HG02943 (cell line): Measurements from ENCODE around the gene CELF1.
A peak's percentile ranks its signal among the peaks of the same experiment; 100 is the strongest.
"Not testable (repeated sequence)": the region's sequence is repeated elsewhere in the genome, so short reads cannot be mapped to it uniquely, and the experiment has no call there.

Experiments
- ATAC-seq: cut with Tn5 transposase; IDR thresholded peaks from one replicate; pipeline ENCODE4 v1.9.1; 2021; ENCODE audit warnings: mild to moderate bottlenecking, low read depth, moderate library complexity; ENCODE audit not compliant: unreplicated experiment

CELF1 gene

DNA sequence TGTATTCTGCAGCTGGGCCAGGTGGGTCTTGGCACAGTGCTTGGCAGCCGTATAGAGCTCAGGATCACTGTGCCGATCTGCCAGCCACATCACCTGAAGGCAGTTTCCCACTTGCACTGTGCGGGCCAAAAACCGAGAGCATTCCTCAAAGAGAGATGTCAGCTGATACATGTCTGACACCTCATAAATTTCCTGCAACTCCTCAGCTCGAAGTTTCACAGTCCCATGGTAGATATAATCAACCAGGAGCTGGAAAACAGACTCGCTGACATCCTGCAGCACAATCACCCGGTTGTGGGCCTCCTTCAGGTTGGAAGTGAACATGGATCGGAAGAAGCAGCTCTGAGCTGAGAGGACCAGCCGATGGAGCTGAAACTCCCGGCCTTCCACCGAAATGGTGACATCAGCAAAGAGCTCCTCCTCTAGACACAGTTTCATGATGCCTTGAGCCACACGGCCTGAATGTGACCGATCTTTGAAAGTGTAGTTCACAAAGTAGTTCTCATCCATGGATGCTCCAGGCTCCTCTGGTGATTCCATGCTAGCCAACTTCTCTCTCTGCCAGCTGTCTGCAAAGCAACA lies 24.6 kb upstream of the CELF1 start:
- no peak for ATAC-seq

DNA sequence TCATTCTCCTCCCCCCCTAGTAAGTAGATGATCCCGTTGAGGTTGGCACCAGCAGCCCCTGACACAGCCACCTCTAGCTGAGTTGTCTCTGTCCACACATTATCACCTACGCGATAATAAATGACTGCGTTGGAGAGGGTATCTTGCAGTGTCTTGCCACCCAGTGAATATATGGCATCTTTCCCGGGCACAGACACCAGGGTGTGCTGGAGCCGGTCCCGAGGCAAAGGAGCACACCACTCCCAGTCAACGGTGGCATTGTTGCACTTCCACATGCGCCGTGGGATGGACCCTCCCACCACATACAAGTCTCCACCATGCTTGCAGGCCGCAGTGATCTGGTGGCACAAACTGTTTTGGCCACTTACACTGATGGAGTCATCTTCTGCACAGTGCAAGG lies 20.4 kb upstream of the CELF1 start:
- no peak for ATAC-seq

DNA sequence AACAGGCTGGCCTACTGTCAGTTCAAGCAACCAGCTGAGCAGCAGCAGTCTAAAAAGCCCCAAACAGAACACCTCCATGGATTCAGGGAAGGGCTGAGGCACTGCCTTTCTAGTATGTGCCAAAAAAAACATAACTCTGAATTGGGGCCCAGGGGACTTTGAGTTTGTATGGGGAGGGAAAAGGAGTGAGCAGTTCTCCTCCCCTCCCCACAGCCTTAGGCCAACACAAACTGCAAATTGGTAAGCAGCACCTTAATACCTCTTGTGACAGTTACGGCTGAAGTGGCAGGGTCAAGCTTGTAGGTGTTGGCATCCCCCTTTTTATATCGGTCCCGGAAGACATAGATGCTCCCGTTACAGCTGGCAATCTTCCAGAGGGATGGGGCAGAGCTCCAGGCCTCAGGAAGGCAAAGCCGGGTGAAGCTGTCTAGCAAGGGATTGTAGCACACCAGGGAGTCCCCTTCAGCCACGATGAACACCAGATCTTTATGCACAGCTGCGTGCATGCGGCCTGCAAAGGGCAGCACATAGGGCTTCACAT lies 19.9 kb upstream of the CELF1 start:
- ATAC-seq = no peak

DNA sequence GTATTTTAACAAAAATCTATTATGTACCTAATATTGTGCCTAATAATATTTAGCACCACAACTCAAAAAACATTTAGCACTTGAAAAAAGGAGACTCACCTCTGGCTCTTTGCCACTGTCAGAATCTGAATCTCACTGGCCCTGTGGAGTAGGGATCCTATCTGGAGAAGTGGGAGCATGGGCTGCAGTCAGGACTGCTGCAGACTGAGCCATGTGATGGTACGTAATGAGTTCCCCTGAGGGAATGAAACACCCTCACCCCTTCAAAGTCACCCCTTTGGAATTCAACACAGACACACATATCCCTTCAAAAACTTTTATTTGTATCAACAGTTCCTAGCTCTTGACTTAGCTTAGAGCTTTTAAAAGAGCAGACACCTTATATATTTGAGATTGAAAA lies 19.0 kb upstream of the CELF1 start:
- ATAC-seq = no peak

DNA sequence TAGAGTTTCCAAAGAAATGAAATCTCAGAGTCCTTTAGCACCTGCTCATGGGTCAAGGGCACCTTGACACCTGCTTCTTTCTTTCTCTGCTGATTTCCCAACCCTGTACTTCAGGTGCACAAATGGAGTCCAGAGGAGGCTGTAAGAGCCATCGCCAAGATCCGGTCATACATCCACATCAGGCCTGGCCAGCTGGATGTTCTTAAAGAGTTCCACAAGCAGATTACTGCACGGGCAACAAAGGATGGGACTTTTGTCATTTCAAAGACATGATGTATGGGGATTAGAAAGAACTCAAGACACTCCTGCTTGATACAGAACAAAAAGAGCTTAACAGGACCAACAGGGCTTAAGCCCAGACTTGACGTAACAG lies 18.4 kb upstream of the CELF1 start:
- ATAC-seq = no peak

DNA sequence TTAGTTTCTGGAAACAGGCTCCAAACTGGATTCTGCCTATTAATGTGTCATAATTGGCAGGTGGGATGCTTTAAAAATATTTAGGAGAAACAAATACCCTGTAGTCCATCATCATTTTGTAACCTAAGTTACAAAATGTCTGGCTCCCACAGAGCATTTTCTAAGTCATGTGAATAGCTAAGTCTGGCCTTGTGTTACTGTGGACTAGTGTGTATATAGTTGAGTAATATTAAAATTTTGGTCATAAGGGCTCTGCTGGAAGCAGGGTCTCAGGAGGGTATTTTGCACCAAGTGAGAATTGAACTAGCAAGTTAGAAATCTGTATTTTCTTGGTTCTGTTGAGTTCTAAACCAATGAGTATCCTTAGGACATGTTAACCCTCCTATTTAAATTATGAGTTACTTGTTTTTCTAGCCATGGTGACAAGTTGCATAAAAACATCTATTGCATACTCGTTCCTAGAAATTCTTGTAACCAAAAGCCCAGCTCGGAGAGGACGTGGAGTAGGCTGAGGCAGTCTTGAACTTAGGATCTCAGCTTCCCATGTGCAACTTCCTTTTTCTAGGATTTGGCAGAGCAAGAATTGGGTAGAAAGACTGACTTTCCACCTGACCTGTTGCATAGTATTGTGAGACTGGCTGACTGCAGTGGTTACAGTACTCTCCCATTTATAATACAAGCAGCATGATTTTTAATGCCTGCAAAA lies 17.9 kb upstream of the CELF1 start:
- ATAC-seq = no peak

DNA sequence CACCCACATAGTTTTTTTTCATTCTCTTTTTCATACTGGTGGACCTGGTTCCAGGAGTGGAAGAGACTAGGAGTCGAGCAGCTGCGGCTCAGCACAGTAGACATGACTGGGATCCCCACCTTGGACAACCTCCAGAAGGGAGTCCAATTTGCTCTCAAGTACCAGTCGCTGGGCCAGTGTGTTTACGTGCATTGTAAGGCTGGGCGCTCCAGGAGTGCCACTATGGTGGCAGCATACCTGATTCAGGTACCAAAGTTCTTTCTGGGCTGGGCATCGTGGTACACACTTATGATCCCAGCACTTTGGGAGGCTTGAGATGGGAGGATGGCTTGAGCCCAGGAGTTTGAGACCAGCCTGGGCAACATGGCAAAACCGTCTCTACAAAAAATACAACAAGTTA lies 16.7 kb upstream of the CELF1 start:
- ATAC-seq = no peak

DNA sequence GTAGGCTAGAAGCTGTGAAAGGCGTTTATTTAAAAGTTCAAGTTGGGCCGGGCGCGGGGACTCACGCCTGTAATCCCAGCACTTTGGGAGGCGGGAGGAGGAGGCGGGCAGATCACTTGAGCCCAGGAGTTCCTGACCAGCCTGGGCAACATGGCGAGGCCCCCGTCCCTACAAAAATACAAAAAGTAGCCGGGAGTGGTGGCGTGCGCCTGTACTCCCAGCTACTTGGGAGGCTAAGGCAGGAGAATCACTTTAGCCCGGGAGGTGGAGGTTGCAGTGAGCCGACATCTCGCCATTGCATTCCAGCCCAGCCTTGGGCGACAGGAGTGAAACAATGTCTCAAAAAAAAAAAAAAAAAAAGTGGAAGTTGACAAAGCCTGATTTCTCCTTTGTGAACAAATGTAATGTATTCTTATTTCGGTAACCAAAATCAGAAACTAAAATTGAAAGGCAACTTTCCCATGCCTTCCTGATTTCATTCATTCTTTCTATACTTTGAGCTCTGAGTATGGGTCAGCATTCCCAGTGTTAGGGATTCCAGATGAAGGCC lies 13.3 kb upstream of the CELF1 start:
- no peak for ATAC-seq

DNA sequence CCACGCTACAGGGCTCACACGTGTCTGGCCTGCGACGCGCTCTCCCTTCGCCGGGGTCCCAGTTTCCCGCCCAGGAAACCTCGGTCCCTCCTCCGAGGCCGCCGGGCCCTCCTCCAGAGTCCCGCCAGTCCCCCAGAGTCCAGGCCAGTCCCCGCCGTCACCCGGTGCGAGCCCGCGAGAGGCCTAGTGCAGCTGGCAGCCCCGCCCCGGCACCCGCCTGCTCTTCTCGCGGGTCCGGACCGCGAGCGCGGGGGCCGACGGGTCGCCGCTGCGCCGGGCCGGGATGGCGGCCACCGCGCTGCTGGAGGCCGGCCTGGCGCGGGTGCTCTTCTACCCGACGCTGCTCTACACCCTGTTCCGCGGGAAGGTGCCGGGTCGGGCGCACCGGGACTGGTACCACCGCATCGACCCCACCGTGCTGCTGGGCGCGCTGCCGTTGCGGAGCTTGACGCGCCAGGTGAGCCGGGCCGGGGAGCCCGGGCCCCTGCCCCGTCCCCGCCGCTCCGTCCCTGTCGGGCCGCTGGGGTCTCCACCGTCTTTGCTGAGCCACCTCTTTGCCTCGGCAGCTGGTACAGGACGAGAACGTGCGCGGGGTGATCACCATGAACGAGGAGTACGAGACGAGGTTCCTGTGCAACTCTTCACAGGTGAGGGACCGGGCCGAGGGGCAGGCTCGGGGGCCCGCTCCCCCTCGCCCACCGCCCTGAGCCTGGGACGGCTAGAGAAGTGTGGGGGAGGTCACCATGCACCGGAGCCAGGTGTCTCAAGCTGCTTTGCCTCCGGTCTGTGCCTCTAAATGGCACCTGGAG lies 12.6 kb upstream of the CELF1 start, which contains the start of gene PTPMT1:
Gene PTPMT1, plus strand, starts transcription at position 260 of the 809 bp plus-strand sequence. Its CDS starts 24 bp downstream, at position 284.
- peak; percentile 80 for ATAC-seq

DNA sequence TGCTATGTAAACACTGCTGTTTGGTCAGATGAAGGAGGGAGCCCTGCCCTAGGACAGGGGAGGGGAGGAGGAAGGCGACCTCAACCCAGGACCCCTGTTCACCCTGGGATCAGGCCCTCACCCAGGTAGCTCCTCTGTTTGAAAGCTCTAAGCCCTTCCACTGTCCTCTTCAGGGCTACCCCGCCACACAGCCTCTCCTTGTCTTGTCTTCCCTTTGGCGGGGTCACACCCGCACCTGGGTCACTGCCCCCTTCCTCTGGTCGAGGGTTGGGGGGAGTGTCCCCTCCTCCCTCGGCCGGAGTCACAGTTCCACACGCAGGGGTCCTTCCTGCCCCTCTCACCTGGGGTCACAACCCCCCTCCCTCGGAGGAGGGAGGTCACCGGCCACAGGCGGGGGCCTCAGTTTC lies 12.0 kb upstream of the CELF1 start:
- no peak for ATAC-seq

DNA sequence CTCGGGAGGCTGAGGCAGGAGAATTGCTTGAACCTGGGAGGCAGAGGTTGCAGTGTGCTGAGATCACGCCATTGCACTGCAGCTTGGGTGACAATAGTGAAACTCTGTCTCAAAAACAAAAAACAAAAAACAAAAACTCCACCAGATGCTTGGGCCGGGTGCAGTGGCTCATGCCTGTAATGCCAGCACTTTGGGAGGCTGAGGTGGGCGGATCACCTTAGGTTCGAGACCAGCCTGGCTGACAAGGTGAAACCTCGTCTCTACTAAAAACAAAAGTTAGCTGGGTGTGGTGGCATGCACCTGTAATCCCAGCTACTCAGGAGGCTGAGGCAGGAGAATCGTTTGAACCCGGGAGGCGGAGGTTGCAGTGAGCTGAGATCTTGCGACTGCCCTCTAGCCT lies 11.4 kb upstream of the CELF1 start:
- ATAC-seq = not testable (repeated sequence)

DNA sequence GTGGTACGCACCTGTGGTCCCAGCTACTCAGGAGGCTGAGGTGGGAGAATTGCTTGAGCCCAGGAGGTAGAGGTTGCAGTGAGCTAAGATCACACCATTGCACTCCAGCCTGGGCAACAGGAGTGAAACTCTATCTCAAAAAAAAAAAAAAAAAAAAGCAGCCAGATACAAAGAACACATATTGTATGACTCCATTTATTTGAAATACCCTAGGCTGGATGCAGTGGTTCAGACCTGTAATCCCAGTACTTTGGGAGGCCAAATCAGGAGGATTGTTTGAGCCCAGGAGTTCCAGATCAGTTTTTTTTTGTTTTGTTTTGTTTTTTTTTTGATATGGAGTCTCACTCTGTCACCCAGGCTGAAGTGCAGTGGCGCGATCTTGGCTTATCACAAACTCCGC lies 9.5 kb upstream of the CELF1 start:
- ATAC-seq = not testable (repeated sequence)

DNA sequence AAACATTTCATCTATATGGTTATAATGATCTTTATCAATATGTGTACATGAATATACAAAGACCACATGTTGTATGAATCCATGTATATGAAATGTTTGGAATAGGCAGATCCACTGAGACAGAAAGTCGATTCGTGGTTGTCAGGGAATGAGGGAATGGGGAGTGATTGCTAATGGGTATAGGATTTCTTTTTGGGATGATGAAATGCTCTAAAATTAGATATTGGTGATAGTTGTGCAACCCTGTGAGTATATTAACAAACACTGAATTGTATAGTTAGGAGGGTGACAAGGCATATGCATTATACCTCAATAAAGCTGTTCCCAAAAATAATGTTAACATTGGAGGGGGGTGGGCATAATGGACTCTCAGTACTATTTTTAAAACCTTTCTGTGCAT lies 7.5 kb upstream of the CELF1 start:
- ATAC-seq = no peak

DNA sequence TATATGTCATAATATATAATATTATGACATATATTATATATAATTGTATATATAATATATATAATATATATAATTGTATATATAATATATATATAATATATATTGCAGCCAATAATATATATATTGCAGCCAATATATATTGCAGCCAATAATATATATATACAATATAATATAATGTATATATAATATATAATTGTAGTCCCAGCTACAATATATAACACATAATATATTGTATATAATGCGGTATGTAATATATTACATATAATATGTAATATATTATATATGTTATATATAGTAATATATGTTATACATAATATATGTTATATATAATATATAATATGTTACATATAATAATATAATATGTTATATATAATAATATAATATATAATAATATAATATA lies 5.8 kb upstream of the CELF1 start:
- no peak for ATAC-seq

DNA sequence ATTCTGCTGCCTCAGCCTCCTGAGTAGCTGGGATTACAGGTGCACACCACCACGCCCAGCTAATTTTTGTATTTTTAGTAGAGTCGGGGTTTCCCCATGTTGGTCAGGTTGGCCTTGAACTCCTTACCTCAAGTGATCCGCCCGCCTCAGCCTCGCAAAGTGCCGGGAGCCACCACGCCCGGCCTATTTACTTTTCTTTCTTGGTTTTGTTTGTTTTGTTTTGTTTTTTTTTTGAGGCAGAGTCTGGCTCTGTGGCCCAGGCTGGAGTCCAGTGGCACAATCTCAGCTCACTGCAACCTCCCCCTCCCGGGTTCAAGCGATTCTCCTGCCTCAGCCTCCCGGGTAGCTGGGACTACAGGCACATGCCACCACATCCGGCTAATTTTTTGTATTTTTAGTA lies 4.1 kb upstream of the CELF1 start:
- not testable (repeated sequence) for ATAC-seq

DNA sequence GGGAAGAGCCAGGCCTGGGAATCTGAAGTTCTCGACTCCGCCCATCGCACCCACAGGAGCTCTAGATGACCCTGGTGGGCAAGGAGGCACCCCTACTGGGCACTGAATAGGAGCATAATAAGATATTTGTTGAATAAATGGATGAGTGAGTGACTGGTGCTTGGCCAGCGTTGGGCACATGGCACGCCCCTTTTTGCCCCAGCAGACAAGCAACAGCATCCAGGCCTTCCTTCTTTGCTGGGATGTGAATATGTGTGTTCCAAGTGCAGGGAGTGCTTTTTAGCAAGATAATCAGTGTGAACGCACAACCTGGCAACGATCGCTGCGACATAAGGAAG lies 443 bp upstream of the CELF1 start:
- peak; percentile 29 for ATAC-seq

DNA sequence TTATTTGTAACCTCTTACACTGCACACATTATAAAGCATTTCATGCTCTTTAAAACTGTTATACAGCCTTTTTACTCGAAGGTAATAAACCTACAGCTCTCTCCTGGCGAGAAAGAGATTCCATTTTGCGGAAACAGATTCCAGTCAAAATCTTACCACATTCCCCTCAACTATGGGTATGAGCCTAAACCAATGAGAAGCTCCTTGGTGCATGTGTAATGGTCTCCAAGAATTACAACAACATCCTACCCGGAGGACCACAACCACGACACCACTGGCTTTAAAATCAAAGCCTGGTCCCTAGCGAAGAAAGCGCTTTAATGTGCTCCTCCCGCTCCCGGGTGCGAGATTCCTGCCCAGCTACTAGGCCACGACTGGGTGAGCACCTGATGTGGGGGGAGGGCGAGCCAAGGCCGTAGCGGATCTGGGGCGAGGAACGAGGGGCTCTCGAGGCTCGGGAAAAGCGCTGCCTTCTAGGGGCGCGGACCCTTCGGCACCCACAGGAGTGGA lies 821 bp downstream of the CELF1 start:
- ATAC-seq = peak; percentile 12

DNA sequence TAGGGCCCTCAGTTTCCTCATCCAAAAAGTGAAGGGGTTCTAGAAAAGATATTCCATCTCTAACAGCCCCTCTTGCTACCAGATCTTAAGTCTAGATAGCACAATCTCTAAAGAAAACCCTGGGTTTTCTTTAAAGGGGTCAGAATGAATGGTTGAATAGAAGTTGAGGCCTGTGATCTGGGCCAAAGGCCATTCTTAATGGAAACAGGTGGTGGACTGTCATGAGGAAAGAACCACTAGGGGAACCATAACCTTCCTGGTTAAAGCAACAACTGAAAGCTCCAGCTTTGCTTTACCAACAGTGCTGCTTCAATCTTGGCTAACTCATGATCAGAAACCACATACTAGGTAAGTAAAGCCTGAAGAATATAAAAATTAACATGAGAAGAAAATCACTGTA lies 1.8 kb downstream of the CELF1 start:
- no peak for ATAC-seq

DNA sequence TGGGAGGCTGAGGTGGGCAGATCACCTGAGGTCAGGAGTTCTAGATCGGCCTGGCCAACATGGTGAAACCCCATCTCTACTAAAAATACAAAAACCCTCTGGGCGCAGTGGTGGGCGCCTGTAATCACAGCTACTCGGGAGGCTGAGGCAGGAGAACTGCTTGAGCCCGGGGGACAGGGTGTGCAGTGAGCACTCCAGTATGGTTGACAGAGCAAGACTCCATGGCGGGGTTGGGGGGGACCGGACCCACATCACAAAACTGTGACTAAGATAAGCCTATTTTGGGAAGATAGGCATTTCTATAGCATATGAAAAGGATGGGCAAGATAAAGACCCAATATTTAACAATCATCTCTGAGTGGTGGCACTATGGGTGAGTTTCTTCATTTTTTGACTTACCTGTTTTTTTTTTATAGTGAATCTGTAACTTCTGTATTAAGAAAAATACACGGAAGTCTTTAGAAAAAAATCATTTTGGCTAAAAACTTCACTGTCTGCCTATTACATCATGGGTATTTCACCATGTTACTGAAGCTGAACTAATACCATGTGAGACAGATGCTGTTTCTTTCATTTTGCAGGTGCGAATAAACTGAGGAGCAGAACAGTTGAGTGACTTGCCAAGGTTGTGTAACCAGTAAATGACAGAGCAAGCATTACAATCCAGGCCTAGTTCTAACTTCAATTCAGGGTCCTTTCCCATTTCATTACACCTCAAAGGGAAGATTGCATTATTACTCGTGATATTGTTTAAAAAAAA lies 2.5 kb downstream of the CELF1 start:
- ATAC-seq = no peak

DNA sequence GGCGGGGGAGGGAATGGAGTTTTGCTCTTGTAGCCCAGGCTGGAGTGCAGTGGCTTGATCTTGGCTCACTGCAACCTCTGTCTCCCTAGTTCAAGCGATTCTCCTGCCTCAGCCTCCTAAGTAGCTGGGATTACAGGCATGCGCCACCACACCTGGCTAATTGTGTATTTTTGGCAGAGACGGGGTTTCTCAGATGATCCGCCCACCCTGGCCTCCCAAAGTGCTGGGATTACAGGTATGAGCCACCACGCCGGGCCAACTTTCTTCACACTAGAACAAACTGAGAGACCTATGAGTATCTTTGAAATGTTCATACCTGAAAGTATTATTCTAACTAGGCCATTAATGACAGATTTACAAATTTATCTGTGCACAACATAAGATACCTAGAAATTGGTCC lies 6.7 kb downstream of the CELF1 start:
- ATAC-seq = not testable (repeated sequence)
